ENCODE results near the gene ADCY1.
"Not testable (repeated sequence)": the region's sequence is repeated elsewhere in the genome, so short reads cannot be mapped to it uniquely, and the experiment has no call there.

Gene ADCY1

GRCh38 chr7:45543473-45543872 lies 30.7 kb upstream of the ADCY1 start:
- Histone ChIP-seq H3K4me3 (ENCODE audit: low read length, poor library complexity, severe bottlenecking) (no peak overlapping the region), H4K20me1 (ENCODE audit: insufficient read depth, low read length, poor library complexity, severe bottlenecking) (no peaks in the 10 kb centered on the region), H3K4me2 (ENCODE audit: low read depth, low read length, poor library complexity, severe bottlenecking) (no peak overlapping the region), H3K27me3 (ENCODE audit: insufficient read depth, low read length, poor library complexity, severe bottlenecking) (no peaks in the 10 kb centered on the region), H2AFZ (ENCODE audit: low read length) (no peak overlapping the region), H3K4me1 (ENCODE audit: insufficient read depth, low read length, poor library complexity, severe bottlenecking) (no peaks in the 10 kb centered on the region), H3K9ac (ENCODE audit: low read depth, low read length, poor library complexity, severe bottlenecking) (no peak overlapping the region), H3F3A (ENCODE audit: low read depth) (no peaks in the 10 kb centered on the region), H3K79me2 (ENCODE audit: insufficient read depth, low read length) (no peaks in the 10 kb centered on the region), H3K9me2 (replicated peaks; ENCODE audit: low read depth, low read length) (no peaks in the 10 kb centered on the region), H3K9me3 (ENCODE audit: insufficient read depth, low read depth, low read length) (no peaks in the 10 kb centered on the region), H3K36me3 (ENCODE audit: insufficient read depth, low read length) (no peaks in the 10 kb centered on the region)
- TF ChIP-seq EZH2phosphoT487 (IDR thresholded peaks at IDR 0.05; ENCODE audit: borderline replicate concordance) (no peak), CTCF (conservative IDR thresholded peaks at IDR 0.05; ENCODE audit: low read length) (no peak)

GRCh38 chr7:45545105-45545710 lies 29.0 kb upstream of the ADCY1 start:
- H3K4me3 ChIP-seq (ENCODE audit: low read length, poor library complexity, severe bottlenecking); H3F3A ChIP-seq (ENCODE audit: low read depth); H4K20me1 ChIP-seq (ENCODE audit: insufficient read depth, low read length, poor library complexity, severe bottlenecking); H3K9ac ChIP-seq (ENCODE audit: low read depth, low read length, poor library complexity, severe bottlenecking); H3K27me3 ChIP-seq (ENCODE audit: insufficient read depth, low read length, poor library complexity, severe bottlenecking); H2AFZ ChIP-seq (ENCODE audit: low read length); H3K79me2 ChIP-seq (ENCODE audit: insufficient read depth, low read length); H3K36me3 ChIP-seq (ENCODE audit: insufficient read depth, low read length); H3K4me1 ChIP-seq (ENCODE audit: insufficient read depth, low read length, poor library complexity, severe bottlenecking); H3K4me2 ChIP-seq (ENCODE audit: low read depth, low read length, poor library complexity, severe bottlenecking); H3K9me3 ChIP-seq (ENCODE audit: insufficient read depth, low read depth, low read length); H3K9me2 ChIP-seq (replicated peaks; ENCODE audit: low read depth, low read length): not testable (repeated sequence)

GRCh38 chr7:45548917-45549316 lies 25.3 kb upstream of the ADCY1 start:
- H3K36me3 ChIP-seq (ENCODE audit: insufficient read depth, low read length); H2AFZ ChIP-seq (ENCODE audit: low read length); H3K9me3 ChIP-seq (ENCODE audit: insufficient read depth, low read depth, low read length); H3K4me2 ChIP-seq (ENCODE audit: low read depth, low read length, poor library complexity, severe bottlenecking); H3K4me1 ChIP-seq (ENCODE audit: insufficient read depth, low read length, poor library complexity, severe bottlenecking); H3K79me2 ChIP-seq (ENCODE audit: insufficient read depth, low read length); H3K9ac ChIP-seq (ENCODE audit: low read depth, low read length, poor library complexity, severe bottlenecking); H4K20me1 ChIP-seq (ENCODE audit: insufficient read depth, low read length, poor library complexity, severe bottlenecking); H3K4me3 ChIP-seq (ENCODE audit: low read length, poor library complexity, severe bottlenecking); H3K27me3 ChIP-seq (ENCODE audit: insufficient read depth, low read length, poor library complexity, severe bottlenecking); H3F3A ChIP-seq (ENCODE audit: low read depth); H3K9me2 ChIP-seq (replicated peaks; ENCODE audit: low read depth, low read length): not testable (repeated sequence)

- Histone ChIP-seq H3K36me3 (ENCODE audit: insufficient read depth, low read length) (no peaks in the 10 kb centered on the region), H3K4me1 (ENCODE audit: insufficient read depth, low read length, poor library complexity, severe bottlenecking) (no peaks in the 10 kb centered on the region), H3K9me3 (ENCODE audit: insufficient read depth, low read depth, low read length) (peaks cover 4% of the 10 kb centered on the region; the same call in 1 of the 2 replicates), H3K4me2 (ENCODE audit: low read depth, low read length, poor library complexity, severe bottlenecking) (no peak overlapping the region), H3K9ac (ENCODE audit: low read depth, low read length, poor library complexity, severe bottlenecking) (no peak overlapping the region), H3K9me2 (replicated peaks; ENCODE audit: low read depth, low read length) (no peaks in the 10 kb centered on the region), H3K4me3 (ENCODE audit: low read length, poor library complexity, severe bottlenecking) (no peak overlapping the region), H2AFZ (ENCODE audit: low read length) (no peak overlapping the region), H3K27me3 (ENCODE audit: insufficient read depth, low read length, poor library complexity, severe bottlenecking) (no peaks in the 10 kb centered on the region), H3F3A (ENCODE audit: low read depth) (no peaks in the 10 kb centered on the region), H3K79me2 (ENCODE audit: insufficient read depth, low read length) (no peaks in the 10 kb centered on the region), H4K20me1 (ENCODE audit: insufficient read depth, low read length, poor library complexity, severe bottlenecking) (no peaks in the 10 kb centered on the region)
- TF ChIP-seq EZH2phosphoT487 (IDR thresholded peaks at IDR 0.05; ENCODE audit: borderline replicate concordance) (no peak), CTCF (conservative IDR thresholded peaks at IDR 0.05; ENCODE audit: low read length) (no peak)
Measured at GRCh38 chr7:45563401-45563800, 10.8 kb upstream of the ADCY1 start.

All from Loucy (cell line).